HCT116 (cell line): ENCODE results near the gene CEP57.

Experiments used
- EZH2 ChIP-seq: fragments of 200-600 bp; sonication (generic); IDR thresholded peaks from 2 replicates; pipeline ENCODE4 v1.6.1; 2017; ENCODE audit warnings: antibody characterized with exemption, mixed run types
- EZH2phosphoT487 ChIP-seq: fragments of 200-600 bp; IDR thresholded peaks from 2 replicates; pipeline ENCODE4 v1.6.1; 2018; ENCODE audit warnings: antibody characterized with exemption, borderline replicate concordance
- JUND ChIP-seq: IDR thresholded peaks from 2 replicates; pipeline ENCODE4 v1.6.1; 2012
- POLR2A ChIP-seq: IDR thresholded peaks from 2 replicates; pipeline ENCODE4 v1.7.0; 2011; ENCODE audit warnings: borderline replicate concordance; ENCODE audit not compliant: insufficient read depth, insufficient read length; ENCODE audit errors: extremely low read depth
- POLR2AphosphoS5 ChIP-seq: IDR thresholded peaks from 2 replicates; pipeline ENCODE4 v1.6.1; 2011; ENCODE audit warnings: mild to moderate bottlenecking, low read depth, low read length, moderate library complexity
- ZFX ChIP-seq: fragments of 450-650 bp; IDR thresholded peaks from 2 replicates; pipeline ENCODE4 v1.6.1; 2017
- TF ChIP-seq, protein P1 (sequence below), 3 experiments: fragments of 200-600 bp in 1 of 3; sonication (generic) in 1 of 3; IDR thresholded peaks in 2 of 3; conservative IDR thresholded peaks in 1 of 3; 2 replicates each; pipeline ENCODE4 v1.5.1; 2012 to 2017; ENCODE audit warnings: low read depth in 2 of 3, low read length in 2 of 3, antibody characterized with exemption in 1 of 3, borderline replicate concordance in 1 of 3, control low read depth in 1 of 3, mild to moderate bottlenecking in 1 of 3, mixed read lengths in 1 of 3, mixed run types in 1 of 3, moderate library complexity in 1 of 3; ENCODE audit not compliant: insufficient read depth in 1 of 3
- TF ChIP-seq, protein P2 (sequence below): IDR thresholded peaks from 2 replicates; pipeline ENCODE4 v1.6.1; 2011; ENCODE audit warnings: mild to moderate bottlenecking, low read length, moderate library complexity; ENCODE audit not compliant: insufficient replicate concordance; ENCODE audit errors: extremely low read depth

DNA sequence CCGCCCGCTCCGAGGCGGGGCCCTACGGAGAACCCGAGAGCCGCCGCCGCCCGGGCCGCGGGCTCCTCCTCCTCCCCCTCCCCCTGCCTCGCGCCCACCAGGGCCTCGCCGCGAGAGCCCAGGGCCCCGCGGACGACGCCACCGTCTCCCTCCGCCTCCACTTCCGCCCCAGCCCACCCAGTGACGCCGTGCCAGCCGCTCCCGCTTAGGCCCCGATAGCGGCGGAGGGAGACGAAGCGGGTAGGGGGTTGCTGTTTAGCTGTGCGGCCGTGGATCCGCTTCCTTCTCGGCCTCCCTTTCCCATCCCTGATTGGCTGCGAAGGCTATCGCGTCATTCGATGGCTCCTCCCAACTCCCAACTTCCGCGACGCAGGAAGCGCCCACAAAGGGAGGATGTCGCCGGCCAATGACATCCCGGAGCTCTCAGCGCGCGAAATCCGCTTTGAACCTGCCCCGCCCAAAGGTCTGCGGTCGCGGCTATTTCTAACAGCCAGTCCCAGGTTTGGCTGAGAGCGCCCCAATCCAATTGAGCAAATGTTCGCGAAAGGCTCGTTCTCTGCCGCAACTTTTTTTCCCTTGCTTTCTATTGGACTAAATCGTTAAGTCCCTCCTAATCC lies 684 bp upstream of the CEP57 start, which contains the start of gene FAM76B:
- TF ChIP-seq, protein P1, sequence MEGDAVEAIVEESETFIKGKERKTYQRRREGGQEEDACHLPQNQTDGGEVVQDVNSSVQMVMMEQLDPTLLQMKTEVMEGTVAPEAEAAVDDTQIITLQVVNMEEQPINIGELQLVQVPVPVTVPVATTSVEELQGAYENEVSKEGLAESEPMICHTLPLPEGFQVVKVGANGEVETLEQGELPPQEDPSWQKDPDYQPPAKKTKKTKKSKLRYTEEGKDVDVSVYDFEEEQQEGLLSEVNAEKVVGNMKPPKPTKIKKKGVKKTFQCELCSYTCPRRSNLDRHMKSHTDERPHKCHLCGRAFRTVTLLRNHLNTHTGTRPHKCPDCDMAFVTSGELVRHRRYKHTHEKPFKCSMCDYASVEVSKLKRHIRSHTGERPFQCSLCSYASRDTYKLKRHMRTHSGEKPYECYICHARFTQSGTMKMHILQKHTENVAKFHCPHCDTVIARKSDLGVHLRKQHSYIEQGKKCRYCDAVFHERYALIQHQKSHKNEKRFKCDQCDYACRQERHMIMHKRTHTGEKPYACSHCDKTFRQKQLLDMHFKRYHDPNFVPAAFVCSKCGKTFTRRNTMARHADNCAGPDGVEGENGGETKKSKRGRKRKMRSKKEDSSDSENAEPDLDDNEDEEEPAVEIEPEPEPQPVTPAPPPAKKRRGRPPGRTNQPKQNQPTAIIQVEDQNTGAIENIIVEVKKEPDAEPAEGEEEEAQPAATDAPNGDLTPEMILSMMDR (IDR thresholded peaks at IDR 0.05 in 2 of 3, conservative IDR thresholded peaks at IDR 0.05 in 1 of 3; ENCODE audit: borderline replicate concordance in 1 of 3, insufficient read depth in 1 of 3, low read depth in 2 of 3, low read length in 2 of 3), result no peak
- peak; percentile 83 for TF ChIP-seq POLR2AphosphoS5
- no peak for TF ChIP-seq EZH2
- no peak for TF ChIP-seq JUND
- TF ChIP-seq ZFX, result peak; percentile 76
- TF ChIP-seq POLR2A, result no peak
- TF ChIP-seq EZH2phosphoT487, result no peak
- TF ChIP-seq, protein P2, sequence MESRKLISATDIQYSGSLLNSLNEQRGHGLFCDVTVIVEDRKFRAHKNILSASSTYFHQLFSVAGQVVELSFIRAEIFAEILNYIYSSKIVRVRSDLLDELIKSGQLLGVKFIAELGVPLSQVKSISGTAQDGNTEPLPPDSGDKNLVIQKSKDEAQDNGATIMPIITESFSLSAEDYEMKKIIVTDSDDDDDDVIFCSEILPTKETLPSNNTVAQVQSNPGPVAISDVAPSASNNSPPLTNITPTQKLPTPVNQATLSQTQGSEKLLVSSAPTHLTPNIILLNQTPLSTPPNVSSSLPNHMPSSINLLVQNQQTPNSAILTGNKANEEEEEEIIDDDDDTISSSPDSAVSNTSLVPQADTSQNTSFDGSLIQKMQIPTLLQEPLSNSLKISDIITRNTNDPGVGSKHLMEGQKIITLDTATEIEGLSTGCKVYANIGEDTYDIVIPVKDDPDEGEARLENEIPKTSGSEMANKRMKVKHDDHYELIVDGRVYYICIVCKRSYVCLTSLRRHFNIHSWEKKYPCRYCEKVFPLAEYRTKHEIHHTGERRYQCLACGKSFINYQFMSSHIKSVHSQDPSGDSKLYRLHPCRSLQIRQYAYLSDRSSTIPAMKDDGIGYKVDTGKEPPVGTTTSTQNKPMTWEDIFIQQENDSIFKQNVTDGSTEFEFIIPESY, result peak; percentile 62
